A549 (cell line): ENCODE results near the gene TLK1. TPM values are rescaled to one million over a fixed set of nuclear protein-coding genes. Genes with fewer than 3 reads are reported as not detected.

Experiments used
- ATAC-seq, 2 experiments: fragments of 200-7000 bp in 1 of 2; fragments of >200 bp in 1 of 2; cut with Nextera tagmentation in 1 of 2; cut with Tn5 transposase in 1 of 2; 3 replicates each; pipeline versions ENCODE4 v1.8.0 to v1.9.1; 2018 to 2020; ENCODE audit warnings: mild to moderate bottlenecking in 1 of 2, moderate library complexity in 1 of 2
- CTCF ChIA-PET: fragments of 300-600 bp; sonication (Branson Sonifier 250); formaldehyde crosslinking; extraction: SDS; loops from one replicate; lab custom pipeline; 2021; ENCODE audit warnings: antibody characterized with exemption, inconsistent platforms; lab: Yijun Ruan, JAX
- POLR2A ChIA-PET: fragments of 350-600 bp; formaldehyde crosslinking; extraction: SDS; loops from one replicate; lab custom pipeline; 2021; ENCODE audit warnings: antibody characterized with exemption, inconsistent platforms; lab: Yijun Ruan, JAX
- DNase-seq, 2 experiments: peaks; one replicate each; pipeline versions ENCODE4 v3.0.0 to v3.0.0-alpha.2; 2011 to 2016; ENCODE audit warnings: low read depth in 1 of 2, low spot score in 1 of 2
- FAIRE-seq: peaks from 2 replicates; lab custom pipeline; 2011; peaks lifted over from hg19 to GRCh38; lab: Jason Lieb, UNC
- H3K27ac ChIP-seq, 2 experiments: fragments of >200 bp; sonication (Bioruptor Twin); formaldehyde crosslinking; 3 replicates each; pipeline ENCODE4 v1.5.1; 2016 to 2017
- H3K4me1 ChIP-seq: fragments of >200 bp; sonication (Bioruptor Twin); formaldehyde crosslinking; 3 replicates; pipeline ENCODE4 v1.6.1; 2016
- H3K4me2 ChIP-seq: fragments of >200 bp; sonication (Bioruptor Twin); formaldehyde crosslinking; 3 replicates; pipeline ENCODE4 v1.6.1; 2016
- H3K4me3 ChIP-seq: fragments of >200 bp; sonication (Bioruptor Twin); formaldehyde crosslinking; 3 replicates; pipeline ENCODE4 v1.5.1; 2016
- H3K9me3 ChIP-seq: fragments of >200 bp; sonication (Bioruptor Twin); formaldehyde crosslinking; 3 replicates; pipeline ENCODE4 v1.6.1; 2016
- CEBPB ChIP-seq, 2 experiments: fragments of >200 bp in 1 of 2; sonication (Bioruptor Twin) in 1 of 2; formaldehyde crosslinking in 1 of 2; IDR thresholded peaks; 2 replicates each; pipeline ENCODE4 v1.6.1; 2012 to 2016
- CHD2 ChIP-seq: fragments of 150-350 bp; IDR thresholded peaks from 2 replicates; pipeline ENCODE4 v1.6.1; 2014; ENCODE audit warnings: low read length; ENCODE audit not compliant: partially characterized antibody
- EHMT2 ChIP-seq: fragments of 200-600 bp; sonication (generic); IDR thresholded peaks from 2 replicates; pipeline ENCODE4 v1.6.1; 2016; ENCODE audit warnings: antibody characterized with exemption, low read depth, mild to moderate bottlenecking, moderate library complexity
- ELK1 ChIP-seq: fragments of 150-350 bp; IDR thresholded peaks from 2 replicates; pipeline ENCODE4 v1.6.1; 2014; ENCODE audit warnings: low read depth, mild to moderate bottlenecking, low read length
- EP300 ChIP-seq, 2 experiments: fragments of >200 bp; sonication (Bioruptor Twin); formaldehyde crosslinking; IDR thresholded peaks; 2 replicates in 1 of 2; 3 replicates in 1 of 2; pipeline ENCODE4 v1.6.1; 2016 to 2017
- ESRRA ChIP-seq: fragments of 150-350 bp; IDR thresholded peaks from 2 replicates; pipeline ENCODE4 v1.6.1; 2014; ENCODE audit warnings: mild to moderate bottlenecking, low read length, borderline replicate concordance
- FOSL2 ChIP-seq, 2 experiments: fragments of 450-650 bp in 1 of 2; fragments of >200 bp in 1 of 2; sonication (Bioruptor Twin) in 1 of 2; formaldehyde crosslinking; IDR thresholded peaks; 2 replicates each; pipeline versions ENCODE4 v1.5.0 to v1.6.1; 2016 to 2020; ENCODE audit warnings: mild to moderate bottlenecking in 1 of 2, moderate library complexity in 1 of 2
- HDAC2 ChIP-seq: fragments of 200-600 bp; sonication (generic); IDR thresholded peaks from 2 replicates; pipeline ENCODE4 v1.6.1; 2016
- HEYL ChIP-seq: fragments of 250-450 bp; sonication (Bioruptor Pico); IDR thresholded peaks from 2 replicates; pipeline ENCODE4 v1.8.0; 2021; ENCODE audit warnings: mild to moderate bottlenecking, moderate library complexity
- JUN ChIP-seq, 2 experiments: fragments of >200 bp; sonication (Bioruptor Twin); formaldehyde crosslinking; IDR thresholded peaks; 2 replicates in 1 of 2; 3 replicates in 1 of 2; pipeline ENCODE4 v1.6.1; 2016 to 2017
- KDM1A ChIP-seq: fragments of 200-600 bp; sonication (generic); IDR thresholded peaks from 2 replicates; pipeline ENCODE4 v1.6.1; 2016; ENCODE audit warnings: low read depth, mild to moderate bottlenecking
- KDM5A ChIP-seq: fragments of 200-600 bp; sonication (generic); IDR thresholded peaks from 2 replicates; pipeline ENCODE4 v1.6.1; 2016; ENCODE audit warnings: antibody characterized with exemption, mild to moderate bottlenecking
- MYC ChIP-seq: IDR thresholded peaks from 2 replicates; pipeline ENCODE4 v1.6.1; 2012; ENCODE audit warnings: mild to moderate bottlenecking, inconsistent platforms, low read length, improper control_type of control experiment, borderline replicate concordance
- NFE2L2 ChIP-seq: fragments of 150-350 bp; conservative IDR thresholded peaks from 2 replicates; pipeline ENCODE4 v1.6.1; 2014; ENCODE audit warnings: low read length
- POLR2A ChIP-seq: IDR thresholded peaks from 2 replicates; pipeline ENCODE4 v1.6.1; 2012; ENCODE audit warnings: mild to moderate bottlenecking, low read length
- POLR2AphosphoS2 ChIP-seq: conservative IDR thresholded peaks from 2 replicates; pipeline ENCODE4 v1.6.1; 2012; ENCODE audit warnings: low read length, improper control_type of control experiment, inconsistent platforms
- RAD21 ChIP-seq, 2 experiments: fragments of >200 bp in 1 of 2; sonication (Bioruptor Twin) in 1 of 2; formaldehyde crosslinking in 1 of 2; IDR thresholded peaks in 1 of 2; conservative IDR thresholded peaks in 1 of 2; 2 replicates in 1 of 2; 3 replicates in 1 of 2; pipeline ENCODE4 v1.6.1; 2012 to 2018; ENCODE audit warnings: inconsistent platforms in 1 of 2
- RCOR1 ChIP-seq: fragments of 150-350 bp; IDR thresholded peaks from 2 replicates; pipeline ENCODE4 v1.6.1; 2014; ENCODE audit warnings: antibody characterized with exemption, low read length, low read depth
- USF2 ChIP-seq: fragments of 450-650 bp; IDR thresholded peaks from 2 replicates; pipeline ENCODE4 v1.6.1; 2014; ENCODE audit warnings: antibody characterized with exemption
- ZNF302 ChIP-seq: fragments of 250-450 bp; sonication (Bioruptor Pico); IDR thresholded peaks from 2 replicates; pipeline ENCODE4 v1.9.0; 2021; ENCODE audit warnings: inconsistent platforms, mild to moderate bottlenecking, moderate library complexity
- WGBS: methylation state at CpG from one replicate; pipeline ENCODE4 v1.1.6; 2017; ENCODE audit errors: missing lambda C conversion rate; 5-methylcytosine and 5-hydroxymethylcytosine counted together
- polyA plus RNA-seq, 4 experiments: library from polyadenylated mRNA; depleted of rRNA in 3 of 4; stranded (reverse); fragments of >200 nt; fragmentation: RNase III in 1 of 4; extraction: RNeasy Plus Mini Kit Qiagen cat#74134 plus additional on column Dnase treatment in 1 of 4; gene quantifications; 2 replicates in 3 of 4; 3 replicates in 1 of 4; pipeline ENCODE4 v1.2.3, GENCODE V29; 2011 to 2017
- TF ChIP-seq, protein P1 (sequence below): fragments of >200 bp; sonication (Bioruptor Twin); formaldehyde crosslinking; IDR thresholded peaks from 3 replicates; pipeline ENCODE4 v1.5.1; 2016
- TF ChIP-seq, protein P2 (sequence below): IDR thresholded peaks from 2 replicates; pipeline ENCODE4 v1.6.1; 2012

TLK1 gene
- polyA plus RNA-seq, 2 of the 4 experiments (the other 2 are of a cell fraction) = 16.9 to 28.9 TPM

DNA sequence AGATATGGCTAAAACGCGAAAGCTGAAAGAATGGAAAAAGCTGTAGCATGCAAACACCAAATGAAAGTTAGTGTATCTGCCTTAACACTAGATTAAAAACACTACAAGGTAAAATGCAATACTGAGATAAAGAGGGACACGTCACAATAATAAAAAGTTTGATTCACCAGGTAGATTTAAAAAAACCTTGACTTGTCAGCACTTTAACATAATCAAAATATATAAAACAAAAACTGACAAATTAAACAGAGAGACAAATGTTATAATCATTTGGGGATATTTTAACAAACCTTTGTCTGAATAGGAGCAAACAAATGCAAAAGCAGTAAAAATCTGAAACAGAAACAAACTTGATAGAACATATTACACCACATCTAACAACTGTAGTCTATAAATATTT lies 18.3 kb downstream of the TLK1 start:
- H3K4me2 ChIP-seq = no peak overlapping the region
- H3K9me3 ChIP-seq = no peaks in the 10 kb centered on the region
- TF ChIP-seq ELK1 (no peak), ESRRA (no peak), RAD21 (conservative IDR thresholded peaks at IDR 0.05 in 1 of 2, IDR thresholded peaks at IDR 0.05 in 1 of 2) (no peak), EHMT2 (no peak)
- no peak overlapping the region for H3K27ac ChIP-seq
- ATAC-seq = no peak
- H3K4me1 ChIP-seq = peaks cover 38% of the 10 kb centered on the region
- ChIA-PET POLR2A (no interaction called here), CTCF (interaction anchor here (1.4 kb wide), 1 partner anchor 11 kb away, joined by 3 read pairs; no protein-coding TSS in a partner anchor)
- FAIRE-seq = no peak
- WGBS = 89% methylated on average over 3 of the region's 3 CpGs
- no peak overlapping the region for H3K4me3 ChIP-seq
- no peak for DNase-seq

GRCh38 chr2:171141320-171141719 lies 19.4 kb downstream of the TLK1 start:
- ChIA-PET POLR2A (no interaction called here), CTCF (interaction anchor here (0.9 kb wide), 1 partner anchor 30 kb away, joined by 3 read pairs; no protein-coding TSS in a partner anchor)
- FAIRE-seq = no peak

DNA sequence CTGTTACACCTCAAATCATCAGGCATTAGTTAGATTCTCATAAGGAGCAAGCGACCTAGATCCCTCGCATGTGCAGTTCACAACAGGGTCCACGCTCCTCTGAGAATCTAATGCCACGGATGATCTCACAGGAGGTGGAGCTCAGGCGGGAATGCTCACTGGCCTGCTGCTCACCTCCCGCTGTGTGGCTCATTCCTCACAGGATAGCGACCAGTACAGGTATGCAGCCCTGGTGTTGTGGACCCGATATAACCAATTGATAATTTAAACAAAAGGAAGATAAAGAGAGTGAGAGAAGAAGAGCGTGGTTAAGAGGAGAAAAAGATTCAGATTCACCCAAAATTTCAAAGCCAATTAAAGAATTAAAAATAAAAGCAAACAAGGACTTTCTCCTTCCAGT lies 20.8 kb downstream of the TLK1 start:
- ChIA-PET CTCF (interaction anchor here (0.6 kb wide), 1 partner anchor 167 kb away, joined by 3 read pairs; no protein-coding TSS in a partner anchor), POLR2A (no interaction called here)
- no peak for DNase-seq
- no peak for TF ChIP-seq JUN (IDR thresholded peaks at IDR 0.05)
- no peak for TF ChIP-seq USF2
- TF ChIP-seq KDM5A = no peak
- TF ChIP-seq ESRRA = no peak
- no peak for TF ChIP-seq EP300 (IDR thresholded peaks at IDR 0.05)
- TF ChIP-seq, protein P1, sequence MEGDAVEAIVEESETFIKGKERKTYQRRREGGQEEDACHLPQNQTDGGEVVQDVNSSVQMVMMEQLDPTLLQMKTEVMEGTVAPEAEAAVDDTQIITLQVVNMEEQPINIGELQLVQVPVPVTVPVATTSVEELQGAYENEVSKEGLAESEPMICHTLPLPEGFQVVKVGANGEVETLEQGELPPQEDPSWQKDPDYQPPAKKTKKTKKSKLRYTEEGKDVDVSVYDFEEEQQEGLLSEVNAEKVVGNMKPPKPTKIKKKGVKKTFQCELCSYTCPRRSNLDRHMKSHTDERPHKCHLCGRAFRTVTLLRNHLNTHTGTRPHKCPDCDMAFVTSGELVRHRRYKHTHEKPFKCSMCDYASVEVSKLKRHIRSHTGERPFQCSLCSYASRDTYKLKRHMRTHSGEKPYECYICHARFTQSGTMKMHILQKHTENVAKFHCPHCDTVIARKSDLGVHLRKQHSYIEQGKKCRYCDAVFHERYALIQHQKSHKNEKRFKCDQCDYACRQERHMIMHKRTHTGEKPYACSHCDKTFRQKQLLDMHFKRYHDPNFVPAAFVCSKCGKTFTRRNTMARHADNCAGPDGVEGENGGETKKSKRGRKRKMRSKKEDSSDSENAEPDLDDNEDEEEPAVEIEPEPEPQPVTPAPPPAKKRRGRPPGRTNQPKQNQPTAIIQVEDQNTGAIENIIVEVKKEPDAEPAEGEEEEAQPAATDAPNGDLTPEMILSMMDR = no peak
- no peak for TF ChIP-seq FOSL2 (IDR thresholded peaks at IDR 0.05)
- no peak for TF ChIP-seq FOSL2 (CRISPR knock-in tag; IDR thresholded peaks at IDR 0.05)
- no peak for TF ChIP-seq HDAC2
- TF ChIP-seq RAD21 (conservative IDR thresholded peaks at IDR 0.05 in 1 of 2, IDR thresholded peaks at IDR 0.05 in 1 of 2) = no peak
- TF ChIP-seq RCOR1 = no peak
- no peak for TF ChIP-seq HEYL (CRISPR knock-in tag)
- TF ChIP-seq MYC = no peak
- no peak for FAIRE-seq
- Histone ChIP-seq H3K27ac (no peak overlapping the region), H3K4me1 (peaks cover 50% of the 10 kb centered on the region), H3K4me3 (no peak overlapping the region), H3K4me2 (no peak overlapping the region), H3K9me3 (no peaks in the 10 kb centered on the region)
- WGBS = 92% methylated on average over 9 of the region's 9 CpGs
- ATAC-seq = no peak

More at GRCh38 chr2:171141320-171141719, 19.4 kb downstream of the TLK1 start:
- H3K9me3 ChIP-seq = no peaks in the 10 kb centered on the region
- WGBS = 56% methylated on average over 1 of the region's 1 CpG
- peaks cover 48% of the 10 kb centered on the region for H3K4me1 ChIP-seq
- H3K27ac ChIP-seq = no peak overlapping the region
- no peak for DNase-seq
- ATAC-seq = peak; percentile 68 to 78; a peak in 3 of 6 replicates
- no peak for TF ChIP-seq POLR2AphosphoS2
- no peak for TF ChIP-seq RAD21 (conservative IDR thresholded peaks at IDR 0.05 in 1 of 2, IDR thresholded peaks at IDR 0.05 in 1 of 2)
- TF ChIP-seq CHD2 = no peak
- no peak for TF ChIP-seq KDM1A
- no peak for TF ChIP-seq CEBPB (IDR thresholded peaks at IDR 0.05)
- no peak for TF ChIP-seq NFE2L2
- no peak for TF ChIP-seq ESRRA
- TF ChIP-seq, protein P2, sequence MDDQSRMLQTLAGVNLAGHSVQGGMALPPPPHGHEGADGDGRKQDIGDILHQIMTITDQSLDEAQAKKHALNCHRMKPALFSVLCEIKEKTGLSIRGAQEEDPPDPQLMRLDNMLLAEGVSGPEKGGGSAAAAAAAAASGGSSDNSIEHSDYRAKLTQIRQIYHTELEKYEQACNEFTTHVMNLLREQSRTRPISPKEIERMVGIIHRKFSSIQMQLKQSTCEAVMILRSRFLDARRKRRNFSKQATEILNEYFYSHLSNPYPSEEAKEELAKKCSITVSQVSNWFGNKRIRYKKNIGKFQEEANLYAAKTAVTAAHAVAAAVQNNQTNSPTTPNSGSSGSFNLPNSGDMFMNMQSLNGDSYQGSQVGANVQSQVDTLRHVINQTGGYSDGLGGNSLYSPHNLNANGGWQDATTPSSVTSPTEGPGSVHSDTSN = no peak
- TF ChIP-seq ZNF302 = no peak
- no peak for TF ChIP-seq POLR2A
- peak overlapping the region; percentile 24 for H3K4me2 ChIP-seq
- no peak overlapping the region for H3K4me3 ChIP-seq
